Dendritic cell treated with granulocyte-macrophage colony-stimulating factor and Interleukin-4, amounts not matched to agents 40 ng/mL and 50 ng/mL, for 4 days (primary cell): ENCODE measurements around the gene PRR15L.
"Not testable (repeated sequence)": the region's sequence is repeated elsewhere in the genome, so short reads cannot be mapped to it uniquely, and the experiment has no call there.

Source experiments
- H3K27ac Mint-ChIP-seq: one replicate; pipeline ENCODE4 v1.8.0; 2022; ENCODE audit warnings: mild to moderate bottlenecking, mixed read lengths
- H3K27me3 Mint-ChIP-seq: one replicate; pipeline ENCODE4 v1.8.0; 2022; ENCODE audit warnings: mild to moderate bottlenecking, mixed read lengths
- H3K36me3 Mint-ChIP-seq: one replicate; pipeline ENCODE4 v1.8.0; 2022; ENCODE audit warnings: low read depth, mixed read lengths
- H3K4me1 Mint-ChIP-seq: one replicate; pipeline ENCODE4 v1.8.0; 2022; ENCODE audit warnings: low read depth, mixed read lengths
- H3K4me3 Mint-ChIP-seq: one replicate; pipeline ENCODE4 v1.8.0; 2022; ENCODE audit warnings: mild to moderate bottlenecking, moderate library complexity, mixed read lengths
- H3K9me3 Mint-ChIP-seq: one replicate; pipeline ENCODE4 v1.8.0; 2022; ENCODE audit warnings: mixed read lengths
- intact Hi-C: fragments of 100-400 bp; cut with micrococcal nuclease; formaldehyde crosslinking; loops from one replicate; pipeline ENCODE4 v1.15.0; 2022

Gene PRR15L

DNA sequence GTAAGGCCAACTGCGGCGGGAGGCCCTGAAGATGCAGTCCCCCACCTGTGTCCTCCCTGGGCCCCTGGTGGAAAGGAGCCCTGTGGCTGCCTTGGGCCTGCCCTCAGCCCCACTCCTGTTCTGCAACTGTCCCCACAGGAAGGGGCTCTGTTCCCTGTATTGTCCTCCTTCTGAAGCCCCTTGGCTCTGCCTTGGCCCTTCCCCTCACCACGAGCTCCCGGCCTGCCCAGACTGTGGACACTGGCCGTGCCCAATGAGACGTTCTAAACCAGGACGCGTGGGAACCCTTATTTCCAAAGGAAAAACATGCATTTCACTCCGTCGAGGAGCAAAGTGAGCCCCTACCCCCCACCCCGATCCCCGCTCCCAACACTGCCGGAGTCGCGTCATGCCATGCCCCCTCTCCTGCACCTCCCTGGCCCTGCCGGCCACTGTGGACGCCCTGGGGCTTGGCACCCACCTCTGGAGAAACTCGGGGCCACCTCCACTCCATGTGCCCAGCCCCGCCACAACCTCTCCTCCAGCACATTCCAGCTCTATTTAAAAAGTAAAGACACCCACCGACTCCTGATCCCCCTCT is 29.8 kb downstream of the PRR15L start:
- Mint-ChIP-seq H3K36me3 (peaks cover 83% of the 10 kb centered on the region), H3K4me3 (no peak overlapping the region), H3K9me3 (no peaks in the 10 kb centered on the region), H3K4me1 (no peaks in the 10 kb centered on the region), H3K27me3 (no peaks in the 10 kb centered on the region), H3K27ac (no peak overlapping the region)
- intact Hi-C loops = no loop called here

DNA sequence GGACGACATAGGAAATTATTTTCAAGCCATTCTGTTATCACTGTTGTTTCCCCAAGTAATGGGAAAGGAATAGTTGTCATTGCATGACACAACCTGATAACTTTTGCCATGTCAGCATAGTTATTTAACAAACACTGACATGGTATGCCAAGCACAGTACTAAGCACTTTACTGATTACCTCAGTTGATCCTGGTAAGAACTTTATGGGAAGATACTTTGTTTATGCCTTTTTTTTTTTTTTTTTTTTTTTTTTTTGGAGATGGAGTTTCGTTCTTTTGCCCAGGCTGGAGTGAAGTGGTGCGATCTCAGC is 32.0 kb downstream of the PRR15L start:
- no peak overlapping the region for H3K27ac Mint-ChIP-seq
- H3K27me3 Mint-ChIP-seq = no peaks in the 10 kb centered on the region
- H3K4me3 Mint-ChIP-seq = no peak overlapping the region
- H3K4me1 Mint-ChIP-seq = no peaks in the 10 kb centered on the region
- intact Hi-C loops = no loop called here
- H3K36me3 Mint-ChIP-seq = peaks cover 94% of the 10 kb centered on the region
- no peaks in the 10 kb centered on the region for H3K9me3 Mint-ChIP-seq

DNA sequence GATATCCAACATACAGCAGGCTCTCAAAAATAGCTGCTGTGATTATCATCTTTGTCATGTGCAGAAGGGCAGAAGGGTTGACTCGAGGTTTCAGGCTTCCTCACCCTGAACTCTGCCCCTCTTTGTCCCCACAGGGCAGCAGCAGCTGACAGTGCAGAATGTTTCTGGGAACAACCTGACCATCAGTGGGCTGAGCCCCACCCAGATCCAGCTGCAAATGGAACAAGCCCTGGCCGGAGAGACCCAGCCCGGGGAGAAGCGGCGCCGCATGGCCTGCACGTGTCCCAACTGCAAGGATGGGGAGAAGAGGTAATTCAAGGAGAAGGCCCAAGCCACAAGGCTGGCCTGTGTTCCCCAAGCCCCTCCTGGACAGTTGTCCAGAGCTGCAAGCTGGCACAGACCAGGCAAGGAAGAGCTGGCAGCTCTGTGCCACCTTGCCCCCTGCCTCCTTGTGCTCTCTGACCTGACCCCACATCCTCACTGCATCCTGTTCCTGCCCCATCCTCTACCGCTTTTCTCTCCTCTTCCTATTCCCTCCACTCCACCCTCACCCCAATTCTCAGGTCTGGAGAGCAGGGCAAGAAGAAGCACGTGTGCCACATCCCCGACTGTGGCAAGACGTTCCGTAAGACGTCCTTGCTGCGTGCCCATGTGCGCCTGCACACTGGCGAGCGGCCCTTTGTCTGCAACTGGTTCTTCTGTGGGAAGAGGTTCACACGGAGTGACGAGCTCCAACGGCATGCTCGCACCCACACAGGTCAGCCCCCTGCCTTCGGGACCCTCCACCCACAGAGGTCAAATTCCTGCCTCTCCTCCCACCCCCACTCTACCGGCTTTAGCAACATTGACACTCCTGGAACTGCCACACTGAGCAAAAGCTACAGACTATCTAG is 32.7 kb downstream of the PRR15L start:
- intact Hi-C loops = no loop called here
- Mint-ChIP-seq H3K36me3 (peaks cover 93% of the 10 kb centered on the region), H3K27me3 (no peaks in the 10 kb centered on the region), H3K9me3 (no peaks in the 10 kb centered on the region), H3K27ac (no peak overlapping the region), H3K4me3 (no peak overlapping the region), H3K4me1 (peaks cover 1% of the 10 kb centered on the region)

DNA sequence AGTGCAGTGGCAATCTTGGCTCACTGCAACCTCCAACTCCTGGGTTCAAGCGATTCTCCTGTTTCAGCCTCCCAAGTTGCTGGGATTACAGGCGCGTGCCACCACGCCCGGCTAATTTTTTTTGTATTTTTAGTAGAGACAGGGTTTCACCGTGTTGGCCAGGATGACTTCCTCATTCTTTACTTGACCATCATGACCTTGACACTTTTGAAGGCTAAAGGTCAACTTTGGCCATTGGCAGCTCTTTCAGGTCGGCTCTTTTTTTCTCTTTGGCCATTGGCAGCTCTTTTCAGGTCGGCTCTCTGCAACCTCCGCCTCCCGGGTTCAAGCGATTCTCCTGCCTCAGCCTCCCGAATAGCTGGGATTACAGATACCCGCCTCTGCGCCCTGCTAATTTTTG is 37.8 kb downstream of the PRR15L start:
- H3K36me3 Mint-ChIP-seq = peaks cover 80% of the 10 kb centered on the region
- intact Hi-C loops, H3K4me3 Mint-ChIP-seq, H3K27ac Mint-ChIP-seq, H3K9me3 Mint-ChIP-seq, H3K27me3 Mint-ChIP-seq: not testable (repeated sequence)
- peaks cover 14% of the 10 kb centered on the region for H3K4me1 Mint-ChIP-seq

DNA sequence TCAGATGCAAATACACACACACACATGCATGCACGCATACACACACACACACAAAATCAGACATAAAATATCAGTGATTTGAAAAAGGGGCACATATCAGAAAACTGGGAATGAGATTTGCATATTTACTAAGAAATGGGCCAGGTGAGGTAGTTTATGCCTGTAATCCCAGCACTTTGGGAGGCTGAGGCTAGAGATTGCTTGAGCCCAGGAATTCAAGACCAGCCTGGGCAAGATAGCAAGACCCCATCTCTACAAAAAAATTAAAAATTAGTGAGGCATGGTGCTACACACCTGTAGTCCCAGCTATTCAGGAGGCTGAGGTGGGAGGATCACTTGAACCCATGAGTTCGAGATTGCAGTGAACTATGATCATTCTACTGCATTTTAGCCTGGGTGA is 38.7 kb downstream of the PRR15L start:
- Mint-ChIP-seq H3K9me3 (no peaks in the 10 kb centered on the region), H3K36me3 (peaks cover 71% of the 10 kb centered on the region), H3K4me3 (no peak overlapping the region), H3K27me3 (no peaks in the 10 kb centered on the region), H3K4me1 (peaks cover 14% of the 10 kb centered on the region), H3K27ac (no peak overlapping the region)
- intact Hi-C loops = no loop called here

DNA sequence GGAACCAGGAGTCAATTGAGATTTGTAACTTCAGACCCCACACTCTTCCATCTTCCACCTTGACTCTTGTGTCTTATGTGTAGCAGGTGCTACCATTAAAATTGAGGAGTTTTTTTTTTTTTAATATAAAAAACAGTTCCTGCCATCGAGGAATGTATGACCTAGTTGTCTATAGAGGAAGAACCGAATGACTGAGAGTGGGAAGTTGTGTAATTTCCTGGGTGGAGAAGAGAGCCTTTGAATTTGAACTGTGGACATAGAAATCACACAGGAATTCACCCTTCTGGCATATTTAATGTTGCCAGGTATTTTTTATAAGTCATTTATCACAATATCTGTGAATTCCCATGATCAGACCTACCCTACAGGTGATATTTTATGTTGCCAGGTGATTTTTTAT is 39.7 kb downstream of the PRR15L start:
- intact Hi-C loops = no loop called here
- Mint-ChIP-seq H3K4me3 (no peak overlapping the region), H3K27ac (no peak overlapping the region), H3K27me3 (no peaks in the 10 kb centered on the region), H3K9me3 (no peaks in the 10 kb centered on the region), H3K4me1 (peaks cover 14% of the 10 kb centered on the region), H3K36me3 (peaks cover 61% of the 10 kb centered on the region)

DNA sequence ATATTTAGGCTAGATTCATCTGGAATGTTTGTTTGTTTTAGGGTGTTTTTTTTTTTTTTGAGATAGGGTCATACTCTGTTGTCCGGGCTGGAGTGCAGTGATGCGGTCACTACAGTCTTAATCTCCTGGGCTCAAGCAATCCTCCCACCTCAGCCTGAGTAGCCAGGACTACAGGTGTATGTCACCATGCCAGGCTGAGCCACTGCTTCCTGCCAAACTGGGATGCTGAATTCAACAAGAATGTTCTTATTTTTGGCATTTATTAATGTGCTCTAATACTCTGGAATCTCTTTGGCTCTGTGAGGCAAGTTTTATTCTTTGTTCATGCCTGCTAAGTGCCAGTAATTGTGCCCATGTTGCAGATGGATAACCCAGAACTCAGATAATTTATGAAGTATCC is 40.1 kb downstream of the PRR15L start:
- H3K4me1 Mint-ChIP-seq = peaks cover 14% of the 10 kb centered on the region
- H3K36me3 Mint-ChIP-seq = peaks cover 58% of the 10 kb centered on the region
- no peaks in the 10 kb centered on the region for H3K9me3 Mint-ChIP-seq
- intact Hi-C loops = no loop called here
- H3K4me3 Mint-ChIP-seq = no peak overlapping the region
- no peak overlapping the region for H3K27ac Mint-ChIP-seq
- no peaks in the 10 kb centered on the region for H3K27me3 Mint-ChIP-seq

DNA sequence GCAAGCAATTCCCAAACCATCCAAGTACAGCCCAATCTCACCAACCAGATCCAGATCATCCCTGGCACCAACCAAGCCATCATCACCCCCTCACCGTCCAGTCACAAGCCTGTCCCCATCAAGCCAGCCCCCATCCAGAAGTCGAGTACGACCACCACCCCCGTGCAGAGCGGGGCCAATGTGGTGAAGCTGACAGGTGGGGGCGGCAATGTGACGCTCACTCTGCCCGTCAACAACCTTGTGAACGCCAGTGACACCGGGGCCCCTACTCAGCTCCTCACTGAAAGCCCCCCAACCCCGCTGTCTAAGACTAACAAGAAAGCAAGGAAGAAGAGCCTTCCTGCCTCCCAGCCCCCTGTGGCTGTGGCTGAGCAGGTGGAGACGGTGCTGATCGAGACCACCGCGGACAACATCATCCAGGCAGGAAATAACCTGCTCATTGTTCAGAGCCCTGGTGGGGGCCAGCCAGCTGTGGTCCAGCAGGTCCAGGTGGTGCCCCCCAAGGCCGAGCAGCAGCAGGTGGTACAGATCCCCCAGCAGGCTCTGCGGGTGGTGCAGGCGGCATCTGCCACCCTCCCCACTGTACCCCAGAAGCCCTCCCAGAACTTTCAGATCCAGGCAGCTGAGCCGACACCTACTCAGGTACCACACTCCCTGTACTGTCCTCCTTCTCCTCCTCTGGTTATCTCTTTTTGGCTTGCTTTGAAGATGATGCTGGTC is 41.0 kb downstream of the PRR15L start:
- peaks cover 19% of the 10 kb centered on the region for H3K4me1 Mint-ChIP-seq
- no peak overlapping the region for H3K4me3 Mint-ChIP-seq
- intact Hi-C loops = no loop called here
- H3K27me3 Mint-ChIP-seq = no peaks in the 10 kb centered on the region
- H3K9me3 Mint-ChIP-seq = no peaks in the 10 kb centered on the region
- H3K27ac Mint-ChIP-seq = no peak overlapping the region
- H3K36me3 Mint-ChIP-seq = peaks cover 58% of the 10 kb centered on the region

DNA sequence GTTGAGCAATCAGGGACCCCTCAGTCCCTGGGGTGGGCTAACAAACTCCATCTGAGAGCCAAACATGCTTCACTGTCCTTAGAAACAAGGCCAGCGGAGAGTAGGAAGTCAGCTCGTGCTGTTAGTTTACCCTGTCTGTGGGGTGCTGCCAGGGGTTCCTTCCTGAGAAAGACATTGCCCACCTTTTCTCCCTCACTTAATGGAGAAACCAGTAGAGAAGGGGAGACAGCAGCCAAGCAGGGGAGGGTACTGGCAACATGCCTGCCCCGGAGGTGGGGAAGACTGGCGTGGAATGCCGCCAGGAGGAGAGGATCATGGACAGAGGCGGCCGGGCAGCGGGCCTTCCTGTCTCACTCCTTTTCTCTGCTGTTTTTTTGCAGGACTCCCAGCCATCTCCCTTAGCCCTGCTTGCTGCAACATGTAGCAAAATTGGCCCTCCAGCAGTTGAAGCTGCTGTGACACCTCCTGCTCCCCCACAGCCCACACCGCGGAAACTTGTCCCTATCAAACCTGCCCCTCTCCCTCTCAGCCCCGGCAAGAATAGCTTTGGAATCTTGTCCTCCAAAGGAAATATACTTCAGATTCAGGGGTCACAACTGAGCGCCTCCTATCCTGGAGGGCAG is 41.8 kb downstream of the PRR15L start:
- intact Hi-C loops = no loop called here
- Mint-ChIP-seq H3K9me3 (no peaks in the 10 kb centered on the region), H3K27ac (no peak overlapping the region), H3K27me3 (no peaks in the 10 kb centered on the region), H3K36me3 (peaks cover 52% of the 10 kb centered on the region), H3K4me1 (peaks cover 19% of the 10 kb centered on the region), H3K4me3 (no peak overlapping the region)

DNA sequence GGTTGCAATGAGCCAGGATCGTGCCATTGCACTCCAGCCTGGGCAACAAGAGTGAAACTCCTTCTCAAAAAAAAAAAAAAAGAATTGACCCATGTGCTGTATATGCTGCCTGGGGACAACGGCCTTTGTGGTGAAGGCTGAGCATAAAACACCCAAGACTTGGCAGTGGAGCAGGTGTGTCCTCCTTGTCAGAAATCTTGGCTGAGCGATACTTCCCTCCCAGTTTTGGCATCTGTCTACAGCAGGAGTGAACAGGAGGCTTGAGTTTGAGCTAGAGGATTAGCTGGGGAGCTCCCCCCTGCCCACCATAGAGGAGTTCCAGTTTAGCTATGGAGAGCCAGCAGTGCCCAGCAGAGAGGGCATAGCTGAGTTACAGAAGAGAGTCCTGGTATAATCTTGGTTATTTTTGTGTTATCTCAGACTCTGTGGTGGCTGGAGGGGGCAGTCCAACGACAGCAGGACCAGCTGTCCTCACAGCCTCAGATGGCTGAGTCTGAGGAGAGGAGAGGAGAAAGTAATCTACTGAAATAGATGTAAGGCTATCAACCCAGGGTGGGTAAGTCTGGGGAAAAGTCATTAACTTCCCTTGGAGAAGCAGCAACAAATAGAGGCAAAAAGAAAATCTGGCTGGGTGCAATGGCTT is 43.3 kb downstream of the PRR15L start:
- H3K36me3 Mint-ChIP-seq = peaks cover 44% of the 10 kb centered on the region
- H3K4me3 Mint-ChIP-seq = no peak overlapping the region
- intact Hi-C loops = no loop called here
- H3K27me3 Mint-ChIP-seq = no peaks in the 10 kb centered on the region
- H3K9me3 Mint-ChIP-seq = no peaks in the 10 kb centered on the region
- no peak overlapping the region for H3K27ac Mint-ChIP-seq
- H3K4me1 Mint-ChIP-seq = peaks cover 11% of the 10 kb centered on the region

DNA sequence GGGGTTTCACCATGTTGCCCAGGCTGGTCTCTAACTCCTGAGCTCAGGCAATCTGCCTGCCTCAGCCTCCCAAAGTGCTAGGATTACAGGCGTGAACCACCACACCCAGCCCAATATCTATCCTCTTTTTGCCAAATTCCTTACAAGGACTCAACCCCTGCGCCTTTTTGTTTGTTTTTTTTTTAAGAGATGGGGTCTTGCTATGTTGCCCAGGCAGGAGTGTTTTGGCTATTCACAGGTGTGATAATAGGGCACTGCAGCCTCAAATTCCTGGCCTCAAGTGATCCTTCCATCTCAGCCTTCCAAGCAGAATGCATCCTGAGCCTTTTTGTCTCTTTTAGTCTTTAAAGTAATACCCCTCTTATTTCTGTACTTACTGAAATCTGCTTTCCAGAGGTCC is 44.6 kb downstream of the PRR15L start:
- intact Hi-C loops = no loop called here
- Mint-ChIP-seq H3K36me3 (peaks cover 49% of the 10 kb centered on the region), H3K27ac (no peak overlapping the region), H3K9me3 (no peaks in the 10 kb centered on the region), H3K4me3 (no peak overlapping the region), H3K4me1 (peaks cover 8% of the 10 kb centered on the region), H3K27me3 (no peaks in the 10 kb centered on the region)

DNA sequence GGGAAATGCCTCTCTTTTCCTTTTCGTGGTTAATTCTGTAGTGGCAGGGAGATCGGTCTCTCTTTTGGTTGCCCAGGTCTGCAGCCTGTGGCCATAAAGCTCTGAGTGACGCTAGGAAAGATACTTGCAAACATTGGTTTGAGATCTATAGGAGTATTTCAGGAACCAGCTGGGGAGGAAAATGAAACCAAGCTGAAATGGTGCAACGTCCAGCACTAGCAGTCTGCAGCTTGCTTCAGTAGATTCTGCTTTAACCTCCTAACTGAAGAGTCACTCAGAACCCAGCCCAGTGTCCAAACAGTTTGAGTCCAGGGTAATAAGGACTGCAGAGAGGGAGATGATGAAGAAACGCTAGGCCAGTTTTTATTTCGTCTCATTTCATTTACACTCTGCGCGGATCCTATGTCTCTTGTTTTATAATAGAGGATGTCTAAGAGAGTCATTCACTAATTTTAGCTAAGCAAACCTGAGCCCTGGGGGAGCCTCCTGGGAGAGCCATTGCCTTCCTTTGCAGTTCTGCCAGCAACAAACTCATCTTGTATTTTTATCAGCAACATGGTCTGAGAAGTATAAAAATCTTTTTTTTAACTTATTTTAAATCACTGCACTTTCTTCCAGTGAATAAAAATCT is 49.6 kb downstream of the PRR15L start:
- Mint-ChIP-seq H3K27me3 (no peaks in the 10 kb centered on the region), H3K27ac (peak overlapping the region; percentile 57), H3K36me3 (peaks cover 56% of the 10 kb centered on the region), H3K4me1 (peaks cover 38% of the 10 kb centered on the region), H3K4me3 (no peak overlapping the region), H3K9me3 (no peaks in the 10 kb centered on the region)
- intact Hi-C loops = no loop called here

DNA sequence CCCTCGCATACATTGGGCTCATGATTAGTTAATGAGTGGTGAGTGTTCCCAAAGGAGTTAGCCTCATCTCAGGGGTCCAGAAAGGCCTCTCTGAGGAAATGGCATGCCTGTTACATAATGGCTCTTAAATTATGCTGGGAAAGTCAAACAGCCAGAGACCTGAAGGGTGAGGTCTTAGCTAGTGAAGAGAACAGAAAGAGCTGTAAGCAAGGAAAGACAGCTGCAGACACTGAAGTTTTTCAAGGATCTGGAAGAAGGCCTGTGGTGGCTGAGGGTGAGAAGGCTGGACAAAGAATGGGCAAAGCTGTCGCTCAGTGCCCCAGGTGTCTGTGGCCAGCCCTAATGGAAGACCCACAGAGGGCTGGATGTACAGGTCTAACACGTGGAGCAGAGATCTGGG is 51.2 kb downstream of the PRR15L start:
- H3K27me3 Mint-ChIP-seq = no peaks in the 10 kb centered on the region
- H3K4me3 Mint-ChIP-seq = no peak overlapping the region
- H3K9me3 Mint-ChIP-seq = no peaks in the 10 kb centered on the region
- H3K36me3 Mint-ChIP-seq = peaks cover 58% of the 10 kb centered on the region
- peak overlapping the region; percentile 0 for H3K27ac Mint-ChIP-seq
- H3K4me1 Mint-ChIP-seq = peaks cover 39% of the 10 kb centered on the region
- intact Hi-C loops = no loop called here
